A549 (cell line): Measurements from ENCODE around the gene SH2D4B.

ENCODE experiments used
- CEBPB ChIP-seq, 2 experiments: fragments of >200 bp in 1 of 2; sonication (Bioruptor Twin) in 1 of 2; formaldehyde crosslinking in 1 of 2; IDR thresholded peaks; 2 replicates each; pipeline ENCODE4 v1.6.1; 2012 to 2016
- CTCF ChIP-seq: fragments of >200 bp; sonication (Bioruptor Twin); formaldehyde crosslinking; IDR thresholded peaks from 3 replicates; pipeline ENCODE4 v1.5.1; 2016
- EHMT2 ChIP-seq: fragments of 200-600 bp; sonication (generic); IDR thresholded peaks from 2 replicates; pipeline ENCODE4 v1.6.1; 2016; ENCODE audit warnings: antibody characterized with exemption, low read depth, mild to moderate bottlenecking, moderate library complexity
- HDAC2 ChIP-seq: fragments of 200-600 bp; sonication (generic); IDR thresholded peaks from 2 replicates; pipeline ENCODE4 v1.6.1; 2016
- HOXB13 ChIP-seq: fragments of 250-450 bp; sonication (Bioruptor Pico); IDR thresholded peaks from 2 replicates; pipeline ENCODE4 v1.5.0; 2020; ENCODE audit warnings: low read depth, mild to moderate bottlenecking, moderate library complexity
- KDM1A ChIP-seq: fragments of 200-600 bp; sonication (generic); IDR thresholded peaks from 2 replicates; pipeline ENCODE4 v1.6.1; 2016; ENCODE audit warnings: low read depth, mild to moderate bottlenecking
- MAX ChIP-seq: IDR thresholded peaks from 2 replicates; pipeline ENCODE4 v1.6.1; 2012
- MYC ChIP-seq: IDR thresholded peaks from 2 replicates; pipeline ENCODE4 v1.6.1; 2012; ENCODE audit warnings: mild to moderate bottlenecking, inconsistent platforms, low read length, improper control_type of control experiment, borderline replicate concordance
- NFE2L2 ChIP-seq: fragments of 150-350 bp; conservative IDR thresholded peaks from 2 replicates; pipeline ENCODE4 v1.6.1; 2014; ENCODE audit warnings: low read length
- POLR2A ChIP-seq: IDR thresholded peaks from 2 replicates; pipeline ENCODE4 v1.6.1; 2012; ENCODE audit warnings: mild to moderate bottlenecking, low read length
- RCOR1 ChIP-seq: fragments of 150-350 bp; IDR thresholded peaks from 2 replicates; pipeline ENCODE4 v1.6.1; 2014; ENCODE audit warnings: antibody characterized with exemption, low read length, low read depth
- RFX5 ChIP-seq: fragments of 450-650 bp; IDR thresholded peaks from 2 replicates; pipeline ENCODE4 v1.7.1; 2014; ENCODE audit warnings: antibody characterized with exemption, mild to moderate bottlenecking, moderate library complexity
- ZNF302 ChIP-seq: fragments of 250-450 bp; sonication (Bioruptor Pico); IDR thresholded peaks from 2 replicates; pipeline ENCODE4 v1.9.0; 2021; ENCODE audit warnings: inconsistent platforms, mild to moderate bottlenecking, moderate library complexity
- TF ChIP-seq, protein P1 (sequence below): fragments of 200-600 bp; sonication (generic); IDR thresholded peaks from 2 replicates; pipeline ENCODE4 v1.6.1; 2016; ENCODE audit warnings: antibody characterized with exemption, mild to moderate bottlenecking, moderate library complexity

DNA sequence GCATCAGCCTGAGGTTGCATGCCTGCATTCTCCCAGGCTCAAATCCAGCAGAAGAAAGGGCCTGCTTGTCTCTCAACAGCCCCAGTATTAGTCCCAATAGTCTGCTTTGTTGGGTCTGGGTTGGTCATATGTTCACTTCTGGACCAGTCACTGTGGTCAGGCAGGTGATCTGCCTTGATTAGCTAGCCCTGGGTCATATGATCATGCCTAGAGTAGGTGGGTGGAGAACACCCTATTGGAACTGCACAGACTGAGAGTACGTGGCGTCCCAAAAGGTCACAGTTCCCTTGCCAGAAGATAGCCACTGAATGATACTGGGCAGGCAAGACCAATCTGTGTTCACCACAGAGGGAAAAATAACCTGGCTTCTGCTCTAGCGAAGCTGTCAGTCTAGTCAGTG, 80.1 kb downstream of the SH2D4B start:
- TF ChIP-seq CTCF (no peak), RFX5 (no peak), HOXB13 (no peak), KDM1A (no peak), MAX (no peak), NFE2L2 (no peak), POLR2A (no peak), EHMT2 (no peak), RCOR1 (no peak), CEBPB (IDR thresholded peaks at IDR 0.05) (no peak), HDAC2 (no peak), ZNF302 (CRISPR knock-in tag) (no peak), MYC (no peak)
- TF ChIP-seq, protein P1, sequence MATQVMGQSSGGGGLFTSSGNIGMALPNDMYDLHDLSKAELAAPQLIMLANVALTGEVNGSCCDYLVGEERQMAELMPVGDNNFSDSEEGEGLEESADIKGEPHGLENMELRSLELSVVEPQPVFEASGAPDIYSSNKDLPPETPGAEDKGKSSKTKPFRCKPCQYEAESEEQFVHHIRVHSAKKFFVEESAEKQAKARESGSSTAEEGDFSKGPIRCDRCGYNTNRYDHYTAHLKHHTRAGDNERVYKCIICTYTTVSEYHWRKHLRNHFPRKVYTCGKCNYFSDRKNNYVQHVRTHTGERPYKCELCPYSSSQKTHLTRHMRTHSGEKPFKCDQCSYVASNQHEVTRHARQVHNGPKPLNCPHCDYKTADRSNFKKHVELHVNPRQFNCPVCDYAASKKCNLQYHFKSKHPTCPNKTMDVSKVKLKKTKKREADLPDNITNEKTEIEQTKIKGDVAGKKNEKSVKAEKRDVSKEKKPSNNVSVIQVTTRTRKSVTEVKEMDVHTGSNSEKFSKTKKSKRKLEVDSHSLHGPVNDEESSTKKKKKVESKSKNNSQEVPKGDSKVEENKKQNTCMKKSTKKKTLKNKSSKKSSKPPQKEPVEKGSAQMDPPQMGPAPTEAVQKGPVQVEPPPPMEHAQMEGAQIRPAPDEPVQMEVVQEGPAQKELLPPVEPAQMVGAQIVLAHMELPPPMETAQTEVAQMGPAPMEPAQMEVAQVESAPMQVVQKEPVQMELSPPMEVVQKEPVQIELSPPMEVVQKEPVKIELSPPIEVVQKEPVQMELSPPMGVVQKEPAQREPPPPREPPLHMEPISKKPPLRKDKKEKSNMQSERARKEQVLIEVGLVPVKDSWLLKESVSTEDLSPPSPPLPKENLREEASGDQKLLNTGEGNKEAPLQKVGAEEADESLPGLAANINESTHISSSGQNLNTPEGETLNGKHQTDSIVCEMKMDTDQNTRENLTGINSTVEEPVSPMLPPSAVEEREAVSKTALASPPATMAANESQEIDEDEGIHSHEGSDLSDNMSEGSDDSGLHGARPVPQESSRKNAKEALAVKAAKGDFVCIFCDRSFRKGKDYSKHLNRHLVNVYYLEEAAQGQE: no peak
